GM06990 (cell line): ENCODE results near the gene CLMN.

Source experiments
- DNase-seq: peaks from one replicate; pipeline ENCODE4 v3.0.0-alpha.2; 2011; ENCODE audit not compliant: insufficient read length; ENCODE audit errors: extremely low read depth
- H3K27me3 ChIP-seq: replicated peaks from 2 replicates; pipeline ENCODE4 v1.6.0; 2011; ENCODE audit warnings: low read length; ENCODE audit not compliant: control insufficient read depth, insufficient read depth
- H3K36me3 ChIP-seq: 2 replicates; pipeline ENCODE4 v1.5.1; 2011; ENCODE audit warnings: low read length; ENCODE audit not compliant: control insufficient read depth, insufficient read depth
- H3K4me3 ChIP-seq: replicated peaks from 2 replicates; pipeline ENCODE4 v1.5.1; 2011; ENCODE audit warnings: low read depth, mild to moderate bottlenecking, control low read depth, low read length
- CTCF ChIP-seq: IDR thresholded peaks from 2 replicates; pipeline ENCODE4 v1.5.1; 2011; ENCODE audit warnings: low read length, control low read depth, mild to moderate bottlenecking, inconsistent platforms; ENCODE audit not compliant: insufficient read depth, poor library complexity, severe bottlenecking

Gene CLMN

GRCh38 chr14:95196826-95197545 is 122.7 kb downstream of the CLMN start:
- no peaks in the 10 kb centered on the region for H3K36me3 ChIP-seq
- no peak for TF ChIP-seq CTCF
- H3K27me3 ChIP-seq = no peaks in the 10 kb centered on the region
- H3K4me3 ChIP-seq = no peak overlapping the region
- no peak for DNase-seq

DNA sequence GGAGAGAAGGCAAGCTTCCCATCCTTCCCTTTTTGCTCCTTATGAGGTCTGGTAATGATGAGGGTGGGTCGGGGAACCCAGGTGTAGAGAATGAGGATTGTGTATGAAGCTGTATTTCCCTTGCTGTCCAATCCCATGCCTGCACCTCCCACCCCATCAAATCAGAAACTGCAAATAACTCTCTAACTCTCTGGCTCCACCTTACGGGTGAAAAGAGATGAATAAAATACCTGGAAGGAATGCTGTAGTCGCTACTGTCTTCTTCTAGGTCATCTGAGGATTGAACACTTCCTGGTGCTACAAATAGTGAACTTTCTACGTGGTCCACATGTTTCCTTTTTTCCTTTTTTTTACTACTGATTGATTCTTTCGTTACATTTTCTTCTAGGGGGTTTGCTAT is 123.4 kb downstream of the CLMN start:
- Histone ChIP-seq H3K27me3 (no peaks in the 10 kb centered on the region), H3K36me3 (no peaks in the 10 kb centered on the region), H3K4me3 (no peak overlapping the region)
- peak; percentile 46 for TF ChIP-seq CTCF
- DNase-seq = no peak

GRCh38 chr14:95195031-95195430 is 124.7 kb downstream of the CLMN start:
- Histone ChIP-seq H3K27me3 (no peaks in the 10 kb centered on the region), H3K36me3 (no peaks in the 10 kb centered on the region), H3K4me3 (no peak overlapping the region)
- no peak for TF ChIP-seq CTCF
- DNase-seq = no peak

DNA sequence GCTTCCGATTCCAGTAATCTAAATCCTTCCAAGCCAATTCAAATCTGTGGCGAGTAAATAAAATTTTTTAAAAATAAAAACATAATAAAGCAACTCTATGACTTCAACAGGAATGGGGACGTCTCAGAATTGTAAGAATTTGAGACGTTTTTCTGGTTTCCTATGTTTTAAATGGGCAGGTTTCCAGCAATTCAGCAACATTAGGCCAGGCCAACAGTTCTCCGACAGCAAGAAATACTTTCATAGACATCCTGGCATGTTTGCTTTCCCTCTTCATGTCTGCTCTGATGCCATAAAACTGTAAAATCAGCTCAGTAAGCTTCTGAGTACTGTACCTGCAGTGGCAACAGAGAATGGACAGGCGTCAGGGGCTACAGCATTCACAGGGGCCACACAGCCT is 126.6 kb downstream of the CLMN start:
- DNase-seq = no peak
- Histone ChIP-seq H3K36me3 (no peaks in the 10 kb centered on the region), H3K4me3 (no peak overlapping the region), H3K27me3 (no peaks in the 10 kb centered on the region)
- TF ChIP-seq CTCF = no peak

DNA sequence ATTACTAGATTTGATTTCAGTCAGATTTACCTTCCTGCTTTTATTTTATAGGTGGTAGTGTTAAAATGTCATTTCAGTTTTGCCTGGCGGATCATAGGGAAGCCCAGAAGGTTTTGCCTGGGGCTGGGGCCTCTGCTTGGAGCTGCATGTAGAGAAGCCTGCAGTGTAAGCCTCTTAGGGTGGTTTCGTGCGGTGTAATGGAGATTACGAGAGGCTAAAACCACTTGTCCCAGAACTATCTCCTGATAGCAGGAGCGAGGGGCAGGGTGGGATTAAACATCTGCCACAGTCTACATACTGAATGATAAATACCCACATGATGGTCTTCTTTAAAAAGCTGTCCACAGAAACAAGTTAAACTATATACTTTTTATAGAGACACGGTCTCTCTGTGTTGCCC is 127.4 kb downstream of the CLMN start:
- no peak for DNase-seq
- no peak for TF ChIP-seq CTCF
- H3K4me3 ChIP-seq = no peak overlapping the region
- H3K27me3 ChIP-seq = no peaks in the 10 kb centered on the region
- H3K36me3 ChIP-seq = no peaks in the 10 kb centered on the region; the same call in 1 of the 2 replicates

DNA sequence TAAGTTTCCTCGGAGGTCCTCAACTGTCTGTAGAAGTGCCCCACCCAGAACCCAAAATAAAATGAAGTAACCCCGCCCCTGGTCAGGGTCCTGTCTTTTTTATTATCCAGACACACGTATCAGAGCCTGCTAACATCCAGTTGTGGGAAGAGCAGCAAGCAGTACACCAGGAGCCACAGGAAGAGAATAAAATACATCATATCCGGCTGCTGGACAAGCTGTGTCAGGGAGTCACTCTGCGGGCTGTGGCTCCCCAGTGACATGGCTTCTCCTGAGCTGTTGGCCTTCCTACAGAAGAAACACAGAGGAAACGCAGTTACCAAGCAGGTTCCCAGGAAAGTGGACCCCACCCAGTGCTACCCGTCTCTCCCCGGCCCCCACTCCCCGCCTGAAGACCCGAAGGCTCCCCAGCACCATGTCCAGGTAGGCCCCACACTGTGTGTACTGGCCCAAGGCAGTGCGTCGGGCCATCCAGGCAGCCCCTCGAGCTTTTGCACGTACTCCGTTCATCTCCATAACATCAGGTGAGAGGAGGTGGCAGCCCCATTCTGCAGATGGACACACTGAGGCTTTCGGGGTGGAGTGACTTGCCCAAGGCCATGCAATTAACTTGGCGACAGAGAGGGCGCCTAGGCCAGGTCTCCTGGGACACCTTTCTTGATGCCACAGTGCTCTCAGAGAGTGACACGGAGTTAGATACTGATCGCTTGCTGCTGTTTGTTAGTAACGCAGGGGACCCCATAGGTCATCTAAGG is 128.1 kb downstream of the CLMN start:
- no peaks in the 10 kb centered on the region for H3K27me3 ChIP-seq
- H3K36me3 ChIP-seq = no peaks in the 10 kb centered on the region; the same call in 1 of the 2 replicates
- no peak for DNase-seq
- H3K4me3 ChIP-seq = no peak overlapping the region
- no peak for TF ChIP-seq CTCF
